GM12878 (cell line): ENCODE results near the gene CACNG8. TPM values are rescaled to one million over a fixed set of nuclear protein-coding genes. Genes with fewer than 3 reads are reported as not detected.

Experiments
- ATAC-seq: fragments of 200-7000 bp; cut with Tn5 transposase; 3 replicates; pipeline ENCODE4 v1.9.1; 2020; ENCODE audit warnings: mild to moderate bottlenecking, moderate library complexity
- BruUV-seq: library from RNA; stranded (reverse); fragments of 400-500 nt; replicated peaks from 2 replicates; lab custom pipeline; 2021; lab: Mats Ljungman, UMichigan
- CTCF ChIA-PET: fragments of 300-600 bp; sonication (Branson Sonifier 250); formaldehyde crosslinking; extraction: SDS; loops from one replicate; lab custom pipeline; 2021; ENCODE audit warnings: inconsistent platforms; lab: Yijun Ruan, JAX
- POLR2A ChIA-PET: fragments of 350-600 bp; formaldehyde crosslinking; extraction: SDS; loops from one replicate; lab custom pipeline; 2021; ENCODE audit warnings: inconsistent platforms; lab: Charles Lee
- RAD21 ChIA-PET: fragments of 300-600 bp; sonication (Branson Sonifier 250); formaldehyde crosslinking; loops from one replicate; lab custom pipeline; 2023; ENCODE audit warnings: antibody characterized with exemption; ENCODE audit not compliant: unreplicated experiment; lab: Charles Lee
- SMC1A ChIA-PET: fragments of 300-600 bp; sonication (Branson Sonifier 250); formaldehyde crosslinking; loops from one replicate; lab custom pipeline; 2023; ENCODE audit not compliant: unreplicated experiment, uncharacterized antibody; lab: Charles Lee
- DNase-seq: peaks from one replicate; pipeline ENCODE4 v3.0.0-alpha.2; 2011; ENCODE audit warnings: low read depth, low spot score
- FAIRE-seq: peaks from 3 replicates; lab custom pipeline; 2011; peaks lifted over from hg19 to GRCh38; lab: Jason Lieb, UNC
- H2AFZ ChIP-seq: 2 replicates; pipeline ENCODE4 v1.6.0; 2011; ENCODE audit warnings: low read depth, low read length, control low read depth; ENCODE audit not compliant: control insufficient read depth
- H3K27ac ChIP-seq: 2 replicates; pipeline ENCODE4 v1.5.1; 2011; ENCODE audit warnings: control low read depth; ENCODE audit not compliant: control insufficient read depth, insufficient read depth
- H3K27me3 ChIP-seq, 2 experiments: replicated peaks in 1 of 2; 2 replicates each; pipeline versions ENCODE4 v1.6.0 to v1.6.1; 2011; ENCODE audit warnings: low read length in 1 of 2; ENCODE audit not compliant: control insufficient read depth in 2 of 2, insufficient read depth in 2 of 2
- H3K36me3 ChIP-seq, 2 experiments: 2 replicates each; pipeline ENCODE4 v1.5.1; 2011; ENCODE audit warnings: low read length in 1 of 2; ENCODE audit not compliant: control insufficient read depth in 2 of 2, insufficient read depth in 2 of 2
- H3K4me1 ChIP-seq: 2 replicates; pipeline ENCODE4 v1.6.1; 2011; ENCODE audit warnings: mild to moderate bottlenecking, low read length, moderate library complexity, mixed read lengths; ENCODE audit not compliant: control insufficient read depth, insufficient read depth
- H3K4me2 ChIP-seq: 2 replicates; pipeline ENCODE4 v1.6.0; 2011; ENCODE audit warnings: control low read depth; ENCODE audit not compliant: control insufficient read depth, insufficient read depth
- H3K4me3 ChIP-seq: fragments of 200-600 bp; sonication (generic); 2 replicates; pipeline ENCODE4 v1.5.1; 2016
- H3K79me2 ChIP-seq: 2 replicates; pipeline ENCODE4 v1.6.0; 2011; ENCODE audit warnings: low read length; ENCODE audit not compliant: control insufficient read depth, insufficient read depth
- H3K9ac ChIP-seq: 2 replicates; pipeline ENCODE4 v1.8.0; 2011; ENCODE audit warnings: low read length, control low read depth, mixed read lengths; ENCODE audit not compliant: control insufficient read depth, insufficient read depth
- H3K9me3 ChIP-seq: replicated peaks from 3 replicates; pipeline ENCODE4 v1.5.1; 2011; ENCODE audit warnings: mild to moderate bottlenecking, low read length; ENCODE audit not compliant: control insufficient read depth, insufficient read depth
- H4K20me1 ChIP-seq: 2 replicates; pipeline ENCODE4 v1.6.0; 2011; ENCODE audit not compliant: control insufficient read depth, insufficient read depth
- BCL11A ChIP-seq: IDR thresholded peaks from 2 replicates; pipeline ENCODE4 v1.6.1; 2011; ENCODE audit warnings: low read depth, low read length
- EED ChIP-seq: sonication (generic); IDR thresholded peaks from 2 replicates; pipeline ENCODE4 v1.6.1; 2016; ENCODE audit warnings: antibody characterized with exemption, low read depth
- IKZF1 ChIP-seq: fragments of 450-650 bp; conservative IDR thresholded peaks from 2 replicates; pipeline ENCODE4 v1.6.1; 2017; ENCODE audit warnings: antibody characterized with exemption, mild to moderate bottlenecking
- KAT2A ChIP-seq: conservative IDR thresholded peaks from 2 replicates; pipeline ENCODE4 v1.6.1; 2011; ENCODE audit warnings: low read depth, low read length; ENCODE audit not compliant: control insufficient read depth
- MXI1 ChIP-seq: fragments of 150-350 bp; IDR thresholded peaks from 2 replicates; pipeline ENCODE4 v1.6.1; 2011; ENCODE audit warnings: low read depth, mild to moderate bottlenecking, inconsistent platforms, low read length, improper control_type of control experiment
- RB1 ChIP-seq: fragments of 450-650 bp; formaldehyde crosslinking; IDR thresholded peaks from 2 replicates; pipeline ENCODE4 v1.6.1; 2017; ENCODE audit warnings: mild to moderate bottlenecking, borderline replicate concordance
- RCOR1 ChIP-seq: conservative IDR thresholded peaks from 2 replicates; pipeline ENCODE4 v1.6.1; 2012; ENCODE audit warnings: low read depth, low read length, improper control_type of control experiment
- TCF7 ChIP-seq: IDR thresholded peaks from 2 replicates; pipeline ENCODE4 v1.6.1; 2014; ENCODE audit warnings: antibody characterized with exemption, borderline replicate concordance
- WGBS: methylation state at CpG from one replicate; pipeline ENCODE4 v1.1.6; 2016; ENCODE audit warnings: low lambda C conversion rate; ENCODE audit not compliant: insufficient replicate concordance, insufficient coverage; ENCODE audit errors: missing lambda C conversion rate; 5-methylcytosine and 5-hydroxymethylcytosine counted together
- in situ Hi-C: fragments of 300-500 bp; cut with MboI; formaldehyde crosslinking; loops from 9 replicates; pipeline ENCODE4 v1.14.3; 2018; ENCODE audit warnings: mixed read lengths
- intact Hi-C: fragments of 100-400 bp; cut with micrococcal nuclease; formaldehyde crosslinking; loops from one replicate; pipeline ENCODE4 v1.14.2; 2022; ENCODE audit not compliant: unreplicated experiment
- polyA plus RNA-seq, 11 experiments: library from polyadenylated mRNA; depleted of rRNA in 4 of 11; unstranded in 6 of 11; stranded (reverse) in 5 of 11; fragments of >200 nt; fragmentation: Nextera tagmentation in 4 of 11; fragmentation: Illumina TruSeq in 1 of 11; extraction: Ambion mirVana in 4 of 11; extraction: Trizol in 1 of 11; gene quantifications; 1 replicate in 1 of 11; 2 replicates in 10 of 11; pipeline versions ENCODE4 v1.2.1 to v1.2.3, GENCODE V29; 2011 to 2016; ENCODE audit warnings: inconsistent platforms in 2 of 11, missing spikeins in 2 of 11, low read depth in 1 of 11
- total RNA-seq, 4 experiments: library from RNA; depleted of rRNA in 3 of 4; stranded (reverse); fragments of >200 nt in 3 of 4; fragmentation: Illumina TruSeq in 1 of 4; extraction: Trizol in 1 of 4; gene quantifications; 2 replicates each; pipeline versions ENCODE4 v1.2.1 to v1.2.3, GENCODE V29; 2013 to 2021
- TF ChIP-seq, protein P1 (sequence below): fragments of 450-650 bp; formaldehyde crosslinking; IDR thresholded peaks from 2 replicates; pipeline ENCODE4 v1.4.0; 2022; ENCODE audit warnings: mild to moderate bottlenecking, moderate library complexity
- TF ChIP-seq, protein P2 (sequence below): fragments of 450-650 bp; conservative IDR thresholded peaks from 2 replicates; pipeline ENCODE4 v1.6.1; 2017; ENCODE audit warnings: mild to moderate bottlenecking, moderate library complexity
- TF ChIP-seq, protein P3 (sequence below): IDR thresholded peaks from 2 replicates; pipeline ENCODE4 v1.6.1; 2012; ENCODE audit warnings: low read depth, low read length, improper control_type of control experiment

The CACNG8 gene
- total and polyA plus RNA-seq, 10 of the 15 experiments (the other 5 are each of a cell fraction or from before 2014, with no cell fraction given): not detected

DNA sequence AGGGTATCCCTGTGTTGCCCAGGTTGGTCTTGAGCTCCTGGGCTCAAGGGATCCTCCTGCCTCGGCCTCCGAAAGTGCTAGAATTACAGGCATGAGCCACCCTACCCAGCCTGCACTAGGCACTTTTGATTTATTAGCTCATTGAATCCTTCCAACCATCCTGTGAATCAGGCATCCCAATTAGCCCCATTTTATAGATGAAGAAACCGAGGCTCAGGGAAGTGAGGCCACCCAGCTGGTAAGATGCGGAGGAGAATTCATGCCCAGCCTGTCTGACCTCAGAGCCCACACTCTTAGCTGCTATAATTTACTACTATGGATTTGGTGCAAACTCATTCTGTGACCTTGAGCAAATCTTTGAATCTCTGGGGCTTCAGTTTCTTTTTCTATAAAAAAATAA, 17.8 kb upstream of the CACNG8 start:
- in situ Hi-C loops: no loop called here
- H3K4me1 ChIP-seq: no peaks in the 10 kb centered on the region
- RAD21 ChIA-PET: no interaction called here
- no peaks in the 10 kb centered on the region for H4K20me1 ChIP-seq
- intact Hi-C loops: no loop called here
- no peak overlapping the region for H3K27ac ChIP-seq
- SMC1A ChIA-PET: interaction anchor here (0.6 kb wide), 1 partner anchor 11 kb away, joined by 3 read pairs; no protein-coding TSS in a partner anchor
- no peaks in the 10 kb centered on the region for H3K36me3 ChIP-seq
- H3K4me3 ChIP-seq: no peak overlapping the region
- 24% methylated on average over 4 of the region's 4 CpGs for WGBS
- no TSS peak for BruUV-seq
- no peak overlapping the region for H3K4me2 ChIP-seq
- CTCF ChIA-PET: no interaction called here
- no peaks in the 10 kb centered on the region for H3K79me2 ChIP-seq
- POLR2A ChIA-PET: interaction anchor here (0.6 kb wide), 1 partner anchor 16 kb away, joined by 4 read pairs; no protein-coding TSS in a partner anchor
- FAIRE-seq (no peak), ATAC-seq (no peak), DNase-seq (no peak)
- H2AFZ ChIP-seq: no peak overlapping the region
- H3K27me3 ChIP-seq: no peaks in the 10 kb centered on the region
- TF ChIP-seq BCL11A (no peak), RB1 (no peak), KAT2A (no peak), EED (no peak), TCF7 (no peak), MXI1 (no peak), IKZF1 (no peak), RCOR1 (no peak)
- TF ChIP-seq, protein P1, sequence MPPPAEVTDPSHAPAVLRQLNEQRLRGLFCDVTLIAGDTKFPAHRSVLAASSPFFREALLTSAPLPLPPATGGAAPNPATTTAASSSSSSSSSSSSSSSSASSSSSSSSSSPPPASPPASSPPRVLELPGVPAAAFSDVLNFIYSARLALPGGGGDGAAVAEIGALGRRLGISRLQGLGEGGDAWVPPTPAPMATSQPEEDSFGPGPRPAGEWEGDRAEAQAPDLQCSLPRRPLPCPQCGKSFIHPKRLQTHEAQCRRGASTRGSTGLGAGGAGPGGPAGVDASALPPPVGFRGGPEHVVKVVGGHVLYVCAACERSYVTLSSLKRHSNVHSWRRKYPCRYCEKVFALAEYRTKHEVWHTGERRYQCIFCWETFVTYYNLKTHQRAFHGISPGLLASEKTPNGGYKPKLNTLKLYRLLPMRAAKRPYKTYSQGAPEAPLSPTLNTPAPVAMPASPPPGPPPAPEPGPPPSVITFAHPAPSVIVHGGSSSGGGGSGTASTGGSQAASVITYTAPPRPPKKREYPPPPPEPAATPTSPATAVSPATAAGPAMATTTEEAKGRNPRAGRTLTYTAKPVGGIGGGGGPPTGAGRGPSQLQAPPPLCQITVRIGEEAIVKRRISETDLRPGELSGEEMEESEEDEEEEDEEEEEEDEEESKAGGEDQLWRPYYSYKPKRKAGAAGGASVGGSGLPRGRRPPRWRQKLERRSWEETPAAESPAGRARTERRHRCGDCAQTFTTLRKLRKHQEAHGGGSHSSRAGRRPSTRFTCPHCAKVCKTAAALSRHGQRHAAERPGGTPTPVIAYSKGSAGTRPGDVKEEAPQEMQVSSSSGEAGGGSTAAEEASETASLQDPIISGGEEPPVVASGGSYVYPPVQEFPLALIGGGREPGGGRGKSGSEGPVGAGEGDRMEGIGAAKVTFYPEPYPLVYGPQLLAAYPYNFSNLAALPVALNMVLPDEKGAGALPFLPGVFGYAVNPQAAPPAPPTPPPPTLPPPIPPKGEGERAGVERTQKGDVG (CRISPR knock-in tag): no peak
- TF ChIP-seq, protein P2, sequence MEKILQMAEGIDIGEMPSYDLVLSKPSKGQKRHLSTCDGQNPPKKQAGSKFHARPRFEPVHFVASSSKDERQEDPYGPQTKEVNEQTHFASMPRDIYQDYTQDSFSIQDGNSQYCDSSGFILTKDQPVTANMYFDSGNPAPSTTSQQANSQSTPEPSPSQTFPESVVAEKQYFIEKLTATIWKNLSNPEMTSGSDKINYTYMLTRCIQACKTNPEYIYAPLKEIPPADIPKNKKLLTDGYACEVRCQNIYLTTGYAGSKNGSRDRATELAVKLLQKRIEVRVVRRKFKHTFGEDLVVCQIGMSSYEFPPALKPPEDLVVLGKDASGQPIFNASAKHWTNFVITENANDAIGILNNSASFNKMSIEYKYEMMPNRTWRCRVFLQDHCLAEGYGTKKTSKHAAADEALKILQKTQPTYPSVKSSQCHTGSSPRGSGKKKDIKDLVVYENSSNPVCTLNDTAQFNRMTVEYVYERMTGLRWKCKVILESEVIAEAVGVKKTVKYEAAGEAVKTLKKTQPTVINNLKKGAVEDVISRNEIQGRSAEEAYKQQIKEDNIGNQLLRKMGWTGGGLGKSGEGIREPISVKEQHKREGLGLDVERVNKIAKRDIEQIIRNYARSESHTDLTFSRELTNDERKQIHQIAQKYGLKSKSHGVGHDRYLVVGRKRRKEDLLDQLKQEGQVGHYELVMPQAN: no peak
- TF ChIP-seq, protein P3, sequence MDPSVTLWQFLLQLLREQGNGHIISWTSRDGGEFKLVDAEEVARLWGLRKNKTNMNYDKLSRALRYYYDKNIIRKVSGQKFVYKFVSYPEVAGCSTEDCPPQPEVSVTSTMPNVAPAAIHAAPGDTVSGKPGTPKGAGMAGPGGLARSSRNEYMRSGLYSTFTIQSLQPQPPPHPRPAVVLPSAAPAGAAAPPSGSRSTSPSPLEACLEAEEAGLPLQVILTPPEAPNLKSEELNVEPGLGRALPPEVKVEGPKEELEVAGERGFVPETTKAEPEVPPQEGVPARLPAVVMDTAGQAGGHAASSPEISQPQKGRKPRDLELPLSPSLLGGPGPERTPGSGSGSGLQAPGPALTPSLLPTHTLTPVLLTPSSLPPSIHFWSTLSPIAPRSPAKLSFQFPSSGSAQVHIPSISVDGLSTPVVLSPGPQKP: no peak
- TF ChIP-seq, all 136 proteins: peak for 0
- Histone ChIP-seq H3K9ac (no peak overlapping the region), H3K9me3 (no peaks in the 10 kb centered on the region; the same call in 2 of the 3 replicates)
